A549 (cell line): ENCODE results near the gene PLEKHB1. TPM values are rescaled to one million over a fixed set of nuclear protein-coding genes. Genes with fewer than 3 reads are reported as not detected.

Experiments used
- ATAC-seq, 2 experiments: fragments of 200-7000 bp in 1 of 2; fragments of >200 bp in 1 of 2; cut with Nextera tagmentation in 1 of 2; cut with Tn5 transposase in 1 of 2; 3 replicates each; pipeline versions ENCODE4 v1.8.0 to v1.9.1; 2018 to 2020; ENCODE audit warnings: mild to moderate bottlenecking in 1 of 2, moderate library complexity in 1 of 2
- CTCF ChIA-PET: fragments of 300-600 bp; sonication (Branson Sonifier 250); formaldehyde crosslinking; extraction: SDS; loops from one replicate; lab custom pipeline; 2021; ENCODE audit warnings: antibody characterized with exemption, inconsistent platforms; lab: Yijun Ruan, JAX
- POLR2A ChIA-PET: fragments of 350-600 bp; formaldehyde crosslinking; extraction: SDS; loops from one replicate; lab custom pipeline; 2021; ENCODE audit warnings: antibody characterized with exemption, inconsistent platforms; lab: Yijun Ruan, JAX
- DNase-seq, 2 experiments: peaks; one replicate each; pipeline versions ENCODE4 v3.0.0 to v3.0.0-alpha.2; 2011 to 2016; ENCODE audit warnings: low read depth in 1 of 2, low spot score in 1 of 2
- FAIRE-seq: peaks from 2 replicates; lab custom pipeline; 2011; peaks lifted over from hg19 to GRCh38; lab: Jason Lieb, UNC
- H3K27ac ChIP-seq, 2 experiments: fragments of >200 bp; sonication (Bioruptor Twin); formaldehyde crosslinking; 3 replicates each; pipeline ENCODE4 v1.5.1; 2016 to 2017
- H3K4me1 ChIP-seq: fragments of >200 bp; sonication (Bioruptor Twin); formaldehyde crosslinking; 3 replicates; pipeline ENCODE4 v1.6.1; 2016
- H3K4me2 ChIP-seq: fragments of >200 bp; sonication (Bioruptor Twin); formaldehyde crosslinking; 3 replicates; pipeline ENCODE4 v1.6.1; 2016
- H3K4me3 ChIP-seq: fragments of >200 bp; sonication (Bioruptor Twin); formaldehyde crosslinking; 3 replicates; pipeline ENCODE4 v1.5.1; 2016
- H3K9me3 ChIP-seq: fragments of >200 bp; sonication (Bioruptor Twin); formaldehyde crosslinking; 3 replicates; pipeline ENCODE4 v1.6.1; 2016
- BCL3 ChIP-seq: fragments of >200 bp; sonication (Bioruptor Twin); formaldehyde crosslinking; IDR thresholded peaks from 3 replicates; pipeline ENCODE4 v1.6.1; 2016
- CEBPB ChIP-seq, 2 experiments: fragments of >200 bp in 1 of 2; sonication (Bioruptor Twin) in 1 of 2; formaldehyde crosslinking in 1 of 2; IDR thresholded peaks; 2 replicates each; pipeline ENCODE4 v1.6.1; 2012 to 2016
- CHD4 ChIP-seq: fragments of 200-600 bp; sonication (generic); IDR thresholded peaks from 2 replicates; pipeline ENCODE4 v1.6.1; 2016; ENCODE audit warnings: antibody characterized with exemption, mild to moderate bottlenecking, borderline replicate concordance
- CTCF ChIP-seq: fragments of >200 bp; sonication (Bioruptor Twin); formaldehyde crosslinking; IDR thresholded peaks from 3 replicates; pipeline ENCODE4 v1.5.1; 2016
- GATA3 ChIP-seq: IDR thresholded peaks from 2 replicates; pipeline ENCODE4 v1.6.1; 2012; ENCODE audit warnings: borderline replicate concordance
- HEYL ChIP-seq: fragments of 250-450 bp; sonication (Bioruptor Pico); IDR thresholded peaks from 2 replicates; pipeline ENCODE4 v1.8.0; 2021; ENCODE audit warnings: mild to moderate bottlenecking, moderate library complexity
- HOXA7 ChIP-seq: fragments of 250-450 bp; sonication (Bioruptor Pico); IDR thresholded peaks from 2 replicates; pipeline ENCODE4 v1.5.0; 2020; ENCODE audit warnings: mild to moderate bottlenecking, moderate library complexity
- JUN ChIP-seq, 2 experiments: fragments of >200 bp; sonication (Bioruptor Twin); formaldehyde crosslinking; IDR thresholded peaks; 2 replicates in 1 of 2; 3 replicates in 1 of 2; pipeline ENCODE4 v1.6.1; 2016 to 2017
- JUNB ChIP-seq: fragments of >200 bp; sonication (Bioruptor Twin); formaldehyde crosslinking; IDR thresholded peaks from 2 replicates; pipeline ENCODE4 v1.6.1; 2016
- MAFK ChIP-seq: fragments of 450-650 bp; IDR thresholded peaks from 2 replicates; pipeline ENCODE4 v1.6.1; 2014; ENCODE audit not compliant: partially characterized antibody
- MAZ ChIP-seq: fragments of 150-350 bp; IDR thresholded peaks from 2 replicates; pipeline ENCODE4 v1.6.1; 2014; ENCODE audit warnings: antibody characterized with exemption, low read depth, low read length, borderline replicate concordance
- MYC ChIP-seq: IDR thresholded peaks from 2 replicates; pipeline ENCODE4 v1.6.1; 2012; ENCODE audit warnings: mild to moderate bottlenecking, inconsistent platforms, low read length, improper control_type of control experiment, borderline replicate concordance
- NFE2L2 ChIP-seq: fragments of 150-350 bp; conservative IDR thresholded peaks from 2 replicates; pipeline ENCODE4 v1.6.1; 2014; ENCODE audit warnings: low read length
- NPAS2 ChIP-seq: fragments of 250-450 bp; sonication (Bioruptor Pico); IDR thresholded peaks from 2 replicates; pipeline ENCODE4 v1.8.0; 2022; ENCODE audit warnings: mild to moderate bottlenecking, moderate library complexity, borderline replicate concordance
- NR3C1 ChIP-seq: fragments of >200 bp; sonication (Bioruptor Twin); formaldehyde crosslinking; IDR thresholded peaks from 3 replicates; pipeline ENCODE4 v1.6.1; 2017
- POLR2A ChIP-seq: IDR thresholded peaks from 2 replicates; pipeline ENCODE4 v1.6.1; 2012; ENCODE audit warnings: mild to moderate bottlenecking, low read length
- REST ChIP-seq: fragments of 200-600 bp; sonication (generic); IDR thresholded peaks from 2 replicates; pipeline ENCODE4 v1.6.1; 2016; ENCODE audit warnings: antibody characterized with exemption, mild to moderate bottlenecking, moderate library complexity
- TFCP2L1 ChIP-seq: fragments of 250-450 bp; sonication (Bioruptor Pico); IDR thresholded peaks from 2 replicates; pipeline ENCODE4 v1.5.0; 2021; ENCODE audit warnings: mild to moderate bottlenecking
- ZC3H11A ChIP-seq: fragments of 450-650 bp; IDR thresholded peaks from 2 replicates; pipeline ENCODE4 v1.6.1; 2014; ENCODE audit warnings: antibody characterized with exemption, mild to moderate bottlenecking
- ZSCAN20 ChIP-seq: fragments of 250-450 bp; sonication (Bioruptor Pico); IDR thresholded peaks from 2 replicates; pipeline ENCODE4 v1.8.0; 2022; ENCODE audit warnings: mild to moderate bottlenecking, moderate library complexity
- WGBS: methylation state at CpG from one replicate; pipeline ENCODE4 v1.1.6; 2017; ENCODE audit errors: missing lambda C conversion rate; 5-methylcytosine and 5-hydroxymethylcytosine counted together
- polyA plus RNA-seq, 4 experiments: library from polyadenylated mRNA; depleted of rRNA in 3 of 4; stranded (reverse); fragments of >200 nt; fragmentation: RNase III in 1 of 4; extraction: RNeasy Plus Mini Kit Qiagen cat#74134 plus additional on column Dnase treatment in 1 of 4; gene quantifications; 2 replicates in 3 of 4; 3 replicates in 1 of 4; pipeline ENCODE4 v1.2.3, GENCODE V29; 2011 to 2017

PLEKHB1 gene
- polyA plus RNA-seq, 2 of the 4 experiments (the other 2 are of a cell fraction), result 0.97 to 1.1 TPM

GRCh38 chr11:73651661-73652045 is 5.3 kb downstream of the PLEKHB1 start:
- no peak overlapping the region for H3K4me2 ChIP-seq
- WGBS, result 86% methylated on average over 9 of the region's 9 CpGs
- no peaks in the 10 kb centered on the region for H3K9me3 ChIP-seq
- no peak overlapping the region for H3K4me3 ChIP-seq
- ChIA-PET CTCF (interaction anchor here (1.9 to 8.7 kb wide), 2 partner anchors 9 kb away, joined by 6 to 81 read pairs; no protein-coding TSS in a partner anchor), POLR2A (no interaction called here)
- H3K27ac ChIP-seq, result no peak overlapping the region
- no peaks in the 10 kb centered on the region for H3K4me1 ChIP-seq
- ATAC-seq (no peak), DNase-seq (no peak), FAIRE-seq (no peak)
- TF ChIP-seq BCL3 (no peak), CTCF (no peak), NFE2L2 (no peak), HEYL (CRISPR knock-in tag) (no peak), GATA3 (no peak), CHD4 (no peak), MAZ (no peak), JUN (IDR thresholded peaks at IDR 0.05) (no peak), NR3C1 (no peak)

GRCh38 chr11:73652046-73652730 is 5.8 kb downstream of the PLEKHB1 start:
- DNase-seq (no peak), FAIRE-seq (no peak), ATAC-seq (no peak)
- no peaks in the 10 kb centered on the region for H3K4me1 ChIP-seq
- no peak overlapping the region for H3K27ac ChIP-seq
- no peak overlapping the region for H3K4me2 ChIP-seq
- 57% methylated on average over 6 of the region's 8 CpGs for WGBS
- CTCF ChIA-PET, result interaction anchor here (1.8 to 12.0 kb wide), 4 partner anchors 9 to 345 kb away, joined by 5 to 167 read pairs (median 6); no protein-coding TSS in a partner anchor
- POLR2A ChIA-PET, result no interaction called here
- H3K9me3 ChIP-seq, result no peaks in the 10 kb centered on the region
- no peak overlapping the region for H3K4me3 ChIP-seq
- TF ChIP-seq HEYL (CRISPR knock-in tag) (no peak), CTCF (no peak), NPAS2 (CRISPR knock-in tag) (no peak), HOXA7 (no peak), ZSCAN20 (CRISPR knock-in tag) (no peak), POLR2A (no peak), CEBPB (IDR thresholded peaks at IDR 0.05) (no peak), JUNB (no peak), MAFK (no peak), REST (no peak), ZC3H11A (no peak), MYC (no peak), NR3C1 (no peak), TFCP2L1 (CRISPR knock-in tag) (no peak)
